HepG2 (cell line): ENCODE data around the gene FIS1. TPM values are rescaled to one million over a fixed set of nuclear protein-coding genes. Genes with fewer than 3 reads are reported as not detected.

Source experiments
- ATAC-seq: fragments of 200-7000 bp; cut with Tn5 transposase; 3 replicates; pipeline ENCODE4 v1.9.1; 2020; ENCODE audit warnings: mild to moderate bottlenecking, moderate library complexity
- BruUV-seq: library from RNA; stranded (reverse); fragments of 400-500 nt; replicated peaks from 2 replicates; lab custom pipeline; 2021; lab: Mats Ljungman, UMichigan
- CTCF ChIA-PET: fragments of 300-600 bp; formaldehyde crosslinking; extraction: SDS; loops from one replicate; lab custom pipeline; 2021; ENCODE audit warnings: low total read pairs, inconsistent platforms, low intra/inter-chr PET ratio; lab: Yijun Ruan, JAX
- POLR2A ChIA-PET: fragments of 350-600 bp; sonication (Branson Sonifier 250); formaldehyde crosslinking; loops from one replicate; lab custom pipeline; 2020; ENCODE audit warnings: antibody characterized with exemption, inconsistent platforms; lab: Yijun Ruan, JAX
- DNase-seq: peaks from one replicate; pipeline ENCODE4 v3.0.0-alpha.2; 2015; ENCODE audit warnings: low spot score
- FAIRE-seq: peaks from 3 replicates; lab custom pipeline; 2011; peaks lifted over from hg19 to GRCh38; lab: Jason Lieb, UNC
- H2AFZ ChIP-seq: one replicate; pipeline ENCODE4 v1.6.1; 2011; ENCODE audit warnings: low read length, inconsistent platforms
- H3K27ac ChIP-seq: fragments of 300-600 bp; 3 replicates; pipeline ENCODE4 v1.8.0; 2011; ENCODE audit warnings: mixed run types, mild to moderate bottlenecking, mixed read lengths, low read length, inconsistent platforms; ENCODE audit not compliant: insufficient read depth; ENCODE audit errors: extremely low read length
- H3K27me3 ChIP-seq, 2 experiments: fragments of 200-600 bp in 1 of 2; 2 replicates in 1 of 2; 3 replicates in 1 of 2; pipeline versions ENCODE4 v1.6.0 to v1.8.0; 2011; ENCODE audit warnings: low read length in 2 of 2, mild to moderate bottlenecking in 2 of 2, moderate library complexity in 2 of 2, inconsistent platforms in 1 of 2; ENCODE audit not compliant: insufficient read depth in 2 of 2, control insufficient read depth in 1 of 2
- H3K36me3 ChIP-seq, 2 experiments: fragments of 200-600 bp in 1 of 2; replicated peaks in 1 of 2; 2 replicates in 1 of 2; 3 replicates in 1 of 2; pipeline versions ENCODE4 v1.5.1 to v1.8.0; 2011; ENCODE audit warnings: low read length in 2 of 2, inconsistent platforms in 1 of 2; ENCODE audit not compliant: insufficient read depth in 2 of 2, control insufficient read depth in 1 of 2
- H3K4me1 ChIP-seq: 2 replicates; pipeline ENCODE4 v1.5.1; 2012; ENCODE audit warnings: low read length, inconsistent platforms; ENCODE audit not compliant: insufficient read depth
- H3K4me2 ChIP-seq: 2 replicates; pipeline ENCODE4 v1.6.0; 2011; ENCODE audit warnings: low read depth, low read length, inconsistent platforms
- H3K4me3 ChIP-seq, 3 experiments: fragments of 200-600 bp in 1 of 3; sonication (generic), shearing (Covaris generic) in 1 of 3; replicated peaks in 1 of 3; 2 replicates each; pipeline ENCODE4 v1.5.1; 2011 to 2016; ENCODE audit warnings: low read length in 3 of 3, inconsistent platforms in 2 of 3, low read depth in 2 of 3, mild to moderate bottlenecking in 2 of 3, control low read depth in 1 of 3, mixed read lengths in 1 of 3; ENCODE audit not compliant: insufficient read depth in 1 of 3
- H3K79me2 ChIP-seq: one replicate; pipeline ENCODE4 v1.6.1; 2011; ENCODE audit warnings: low read length, inconsistent platforms; ENCODE audit not compliant: insufficient read depth
- H3K9ac ChIP-seq: 2 replicates; pipeline ENCODE4 v1.6.0; 2011; ENCODE audit warnings: mild to moderate bottlenecking, low read depth, low read length, inconsistent platforms; ENCODE audit not compliant: insufficient read depth
- H3K9me3 ChIP-seq: 2 replicates; pipeline ENCODE4 v1.5.1; 2012; ENCODE audit warnings: mild to moderate bottlenecking, low read length
- H4K20me1 ChIP-seq: 2 replicates; pipeline ENCODE4 v1.6.0; 2011; ENCODE audit warnings: inconsistent platforms, mild to moderate bottlenecking, low read length, moderate library complexity; ENCODE audit not compliant: insufficient read depth
- KLF13 ChIP-seq: sonication (generic); formaldehyde crosslinking; IDR thresholded peaks from 2 replicates; pipeline ENCODE4 v1.4.0; 2020; ENCODE audit warnings: mild to moderate bottlenecking, missing genetic modification reagents
- SIN3B ChIP-seq: fragments of 150-350 bp; IDR thresholded peaks from 2 replicates; pipeline ENCODE4 v1.6.1; 2014; ENCODE audit warnings: low read length
- SMARCC2 ChIP-seq: fragments of 450-650 bp; IDR thresholded peaks from 2 replicates; pipeline ENCODE4 v1.6.1; 2017; ENCODE audit warnings: antibody characterized with exemption, mild to moderate bottlenecking
- TERF1 ChIP-seq: sonication (generic); formaldehyde crosslinking; IDR thresholded peaks from 2 replicates; pipeline ENCODE4 v1.8.0; 2022; ENCODE audit warnings: mild to moderate bottlenecking, missing genetic modification reagents, moderate library complexity
- TP53 ChIP-seq: sonication (generic); formaldehyde crosslinking; conservative IDR thresholded peaks from 2 replicates; pipeline ENCODE4 v1.4.0; 2020; ENCODE audit warnings: missing genetic modification reagents
- ZEB1 ChIP-seq: IDR thresholded peaks from 2 replicates; pipeline ENCODE4 v1.6.1; 2012; ENCODE audit warnings: mild to moderate bottlenecking, low read depth, inconsistent platforms; ENCODE audit not compliant: insufficient replicate concordance
- ZNF496 ChIP-seq: sonication (generic); formaldehyde crosslinking; IDR thresholded peaks from 2 replicates; pipeline ENCODE4 v1.8.1; 2023; ENCODE audit warnings: mild to moderate bottlenecking, moderate library complexity, missing genetic modification reagents; ENCODE audit not compliant: insufficient replicate concordance
- ZNF777 ChIP-seq: sonication (generic); formaldehyde crosslinking; IDR thresholded peaks from 2 replicates; pipeline ENCODE4 v1.4.0; 2020; ENCODE audit warnings: missing genetic modification reagents
- WGBS: methylation state at CpG from one replicate; pipeline ENCODE4 v1.1.6; 2017; ENCODE audit warnings: low lambda C conversion rate; 5-methylcytosine and 5-hydroxymethylcytosine counted together
- in situ Hi-C: cut with HindIII; loops from 2 replicates; pipeline ENCODE4 v1.10.0; 2017; ENCODE audit warnings: low pct_unique_long_range_greater_than_20kb; ENCODE audit not compliant: extremely low pct_ligation_motif_present
- intact Hi-C: fragments of 100-400 bp; cut with micrococcal nuclease; formaldehyde crosslinking; loops from one replicate; pipeline ENCODE4 v1.10.0; 2022; ENCODE audit not compliant: unreplicated experiment
- polyA plus RNA-seq, 8 experiments: library from polyadenylated mRNA; depleted of rRNA in 3 of 8; stranded (reverse) in 7 of 8; unstranded in 1 of 8; fragments of >200 nt; fragmentation: Illumina TruSeq in 4 of 8; extraction: Trizol in 4 of 8; gene quantifications; 2 replicates each; pipeline versions ENCODE4 v1.2.1 to v1.2.3, GENCODE V29; 2011 to 2016; ENCODE audit warnings: low read depth in 4 of 8, missing spikeins in 1 of 8, mixed read lengths in 1 of 8; ENCODE audit not compliant: insufficient read depth in 1 of 8
- total RNA-seq, 5 experiments: library from RNA; depleted of rRNA; stranded (reverse); fragments of >200 nt; fragmentation: Illumina TruSeq; extraction: Trizol; gene quantifications; 2 replicates each; pipeline ENCODE4 v1.2.3, GENCODE V29; 2016; ENCODE audit warnings: low read depth in 1 of 5
- TF ChIP-seq, protein P1 (sequence below), 2 experiments: fragments of 450-650 bp in 1 of 2; sonication (generic) in 1 of 2; formaldehyde crosslinking in 1 of 2; IDR thresholded peaks; 2 replicates each; pipeline versions ENCODE4 v1.6.1 to v1.8.0; 2016 to 2022; ENCODE audit warnings: antibody characterized with exemption in 1 of 2, mild to moderate bottlenecking in 1 of 2, missing genetic modification reagents in 1 of 2

Gene FIS1
- total and polyA plus RNA-seq, 2 of the 13 experiments (the other 11 are each of a cell fraction or from before 2014, with no cell fraction given): 97.5 to 101 TPM

DNA sequence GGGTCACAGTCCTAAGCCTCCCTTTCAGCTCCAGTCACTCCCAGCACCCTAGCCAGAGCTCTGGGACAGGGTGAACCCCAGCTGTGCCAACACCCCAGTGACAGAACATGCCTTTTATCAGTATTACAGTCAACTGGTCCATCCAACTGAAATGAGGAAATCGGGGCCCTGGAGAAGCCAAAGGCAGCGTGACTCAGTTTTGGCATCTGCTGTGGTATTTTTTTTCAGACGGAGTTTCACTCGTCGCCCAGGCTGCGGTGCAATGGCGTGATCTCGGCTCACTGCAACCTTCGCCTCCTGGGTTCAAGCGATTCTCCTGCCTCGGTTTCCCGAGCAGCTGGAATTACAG, 3.9 kb downstream of the FIS1 start:
- Histone ChIP-seq H3K4me2 (no peak overlapping the region), H3K27me3 (no peaks in the 10 kb centered on the region), H3K4me3 (no peak overlapping the region), H4K20me1 (no peaks in the 10 kb centered on the region), H3K9me3 (no peaks in the 10 kb centered on the region), H3K4me1 (peaks cover 57% of the 10 kb centered on the region), H3K79me2 (peaks cover 21% of the 10 kb centered on the region), H3K36me3 (peaks cover 8 to 20% of the 10 kb centered on the region in 2 experiments; a peak in 4 of 5 replicates), H3K9ac (no peak overlapping the region), H2AFZ (no peak overlapping the region), H3K27ac (no peak overlapping the region)
- DNase-seq (no peak), ATAC-seq (no peak), FAIRE-seq (no peak)
- in situ Hi-C loops: no loop called here
- 97% methylated on average over 11 of the region's 12 CpGs for WGBS
- CTCF ChIA-PET: no interaction called here
- intact Hi-C loops: no loop called here
- POLR2A ChIA-PET: no interaction called here
- TF ChIP-seq SIN3B: no peak
- TF ChIP-seq KLF13 (CRISPR knock-in tag): no peak
- TF ChIP-seq ZNF496: no peak
- no peak for TF ChIP-seq ZNF777
- TF ChIP-seq, protein P1, sequence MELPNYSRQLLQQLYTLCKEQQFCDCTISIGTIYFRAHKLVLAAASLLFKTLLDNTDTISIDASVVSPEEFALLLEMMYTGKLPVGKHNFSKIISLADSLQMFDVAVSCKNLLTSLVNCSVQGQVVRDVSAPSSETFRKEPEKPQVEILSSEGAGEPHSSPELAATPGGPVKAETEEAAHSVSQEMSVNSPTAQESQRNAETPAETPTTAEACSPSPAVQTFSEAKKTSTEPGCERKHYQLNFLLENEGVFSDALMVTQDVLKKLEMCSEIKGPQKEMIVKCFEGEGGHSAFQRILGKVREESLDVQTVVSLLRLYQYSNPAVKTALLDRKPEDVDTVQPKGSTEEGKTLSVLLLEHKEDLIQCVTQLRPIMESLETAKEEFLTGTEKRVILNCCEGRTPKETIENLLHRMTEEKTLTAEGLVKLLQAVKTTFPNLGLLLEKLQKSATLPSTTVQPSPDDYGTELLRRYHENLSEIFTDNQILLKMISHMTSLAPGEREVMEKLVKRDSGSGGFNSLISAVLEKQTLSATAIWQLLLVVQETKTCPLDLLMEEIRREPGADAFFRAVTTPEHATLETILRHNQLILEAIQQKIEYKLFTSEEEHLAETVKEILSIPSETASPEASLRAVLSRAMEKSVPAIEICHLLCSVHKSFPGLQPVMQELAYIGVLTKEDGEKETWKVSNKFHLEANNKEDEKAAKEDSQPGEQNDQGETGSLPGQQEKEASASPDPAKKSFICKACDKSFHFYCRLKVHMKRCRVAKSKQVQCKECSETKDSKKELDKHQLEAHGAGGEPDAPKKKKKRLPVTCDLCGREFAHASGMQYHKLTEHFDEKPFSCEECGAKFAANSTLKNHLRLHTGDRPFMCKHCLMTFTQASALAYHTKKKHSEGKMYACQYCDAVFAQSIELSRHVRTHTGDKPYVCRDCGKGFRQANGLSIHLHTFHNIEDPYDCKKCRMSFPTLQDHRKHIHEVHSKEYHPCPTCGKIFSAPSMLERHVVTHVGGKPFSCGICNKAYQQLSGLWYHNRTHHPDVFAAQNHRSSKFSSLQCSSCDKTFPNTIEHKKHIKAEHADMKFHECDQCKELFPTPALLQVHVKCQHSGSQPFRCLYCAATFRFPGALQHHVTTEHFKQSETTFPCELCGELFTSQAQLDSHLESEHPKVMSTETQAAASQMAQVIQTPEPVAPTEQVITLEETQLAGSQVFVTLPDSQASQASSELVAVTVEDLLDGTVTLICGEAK (IDR thresholded peaks at IDR 0.05): no peak
- TF ChIP-seq, protein P1 (CRISPR knock-in tag; IDR thresholded peaks at IDR 0.05): no peak
- TF ChIP-seq SMARCC2: no peak
- no peak for TF ChIP-seq ZEB1
- TF ChIP-seq TP53 (CRISPR knock-in tag): no peak
- no peak for TF ChIP-seq TERF1 (CRISPR knock-in tag)
- BruUV-seq: no TSS peak
